GM19324 (cell line): ENCODE measurements around the gene TYW1B.
"Not testable (repeated sequence)": the region's sequence is repeated elsewhere in the genome, so short reads cannot be mapped to it uniquely, and the experiment has no call there.

Source experiments
- ATAC-seq: cut with Tn5 transposase; IDR thresholded peaks from one replicate; pipeline ENCODE4 v1.9.1; 2021; ENCODE audit warnings: mild to moderate bottlenecking, moderate library complexity; ENCODE audit not compliant: unreplicated experiment, low FRiP score

Gene TYW1B

GRCh38 chr7:72705693-72706092 is 122.3 kb downstream of the TYW1B start:
- ATAC-seq = not testable (repeated sequence)

GRCh38 chr7:72704894-72705293 is 123.1 kb downstream of the TYW1B start:
- no peak for ATAC-seq

- ATAC-seq = not testable (repeated sequence)
These were observed 127.5 kb downstream of the TYW1B start for GRCh38 chr7:72700548-72700947.

GRCh38 chr7:72697066-72697465 is 130.9 kb downstream of the TYW1B start:
- ATAC-seq = not testable (repeated sequence)

- not testable (repeated sequence) for ATAC-seq
These were observed 131.4 kb downstream of the TYW1B start for GRCh38 chr7:72696643-72697042.

GRCh38 chr7:72695482-72695881 is 132.5 kb downstream of the TYW1B start:
- ATAC-seq = not testable (repeated sequence)

- ATAC-seq = not testable (repeated sequence)
These were observed 136.6 kb downstream of the TYW1B start for GRCh38 chr7:72691442-72691841.

- ATAC-seq = not testable (repeated sequence)
These were observed 137.8 kb downstream of the TYW1B start for GRCh38 chr7:72690177-72690576.

GRCh38 chr7:72689344-72689743 is 138.7 kb downstream of the TYW1B start:
- not testable (repeated sequence) for ATAC-seq

- ATAC-seq = not testable (repeated sequence)
These were observed 146.8 kb downstream of the TYW1B start for GRCh38 chr7:72681211-72681610.

- ATAC-seq = not testable (repeated sequence)
These were observed 151.1 kb downstream of the TYW1B start for GRCh38 chr7:72676880-72677279.

- not testable (repeated sequence) for ATAC-seq
These were observed 151.8 kb downstream of the TYW1B start for GRCh38 chr7:72676086-72676690.

GRCh38 chr7:72675686-72676085 is 152.3 kb downstream of the TYW1B start:
- not testable (repeated sequence) for ATAC-seq

- ATAC-seq = no peak
These were observed 153.6 kb downstream of the TYW1B start for GRCh38 chr7:72674394-72674793.

- ATAC-seq = not testable (repeated sequence)
These were observed 157.2 kb downstream of the TYW1B start for GRCh38 chr7:72670850-72671249.

GRCh38 chr7:72668435-72668834 is 159.6 kb downstream of the TYW1B start:
- not testable (repeated sequence) for ATAC-seq

GRCh38 chr7:72667049-72667448 is 161.0 kb downstream of the TYW1B start:
- ATAC-seq = not testable (repeated sequence)

GRCh38 chr7:72648574-72648973 is 179.4 kb downstream of the TYW1B start:
- not testable (repeated sequence) for ATAC-seq

- not testable (repeated sequence) for ATAC-seq
These were observed 184.3 kb downstream of the TYW1B start for GRCh38 chr7:72643708-72644107.

GRCh38 chr7:72641485-72642248 is 186.3 kb downstream of the TYW1B start:
- not testable (repeated sequence) for ATAC-seq

GRCh38 chr7:72640740-72641139 is 187.3 kb downstream of the TYW1B start:
- peak; percentile 64 for ATAC-seq
